ENCODE results near the gene CLIC6.

GRCh38 chr21:34668803-34669148 lies at the start of gene CLIC6:
- TF ChIP-seq POLR2A (IDR thresholded peaks at IDR 0.05) (no peak), CTCF (IDR thresholded peaks at IDR 0.05) (no peak)
